ENCODE results near the gene TEX26.

TEX26 gene

DNA sequence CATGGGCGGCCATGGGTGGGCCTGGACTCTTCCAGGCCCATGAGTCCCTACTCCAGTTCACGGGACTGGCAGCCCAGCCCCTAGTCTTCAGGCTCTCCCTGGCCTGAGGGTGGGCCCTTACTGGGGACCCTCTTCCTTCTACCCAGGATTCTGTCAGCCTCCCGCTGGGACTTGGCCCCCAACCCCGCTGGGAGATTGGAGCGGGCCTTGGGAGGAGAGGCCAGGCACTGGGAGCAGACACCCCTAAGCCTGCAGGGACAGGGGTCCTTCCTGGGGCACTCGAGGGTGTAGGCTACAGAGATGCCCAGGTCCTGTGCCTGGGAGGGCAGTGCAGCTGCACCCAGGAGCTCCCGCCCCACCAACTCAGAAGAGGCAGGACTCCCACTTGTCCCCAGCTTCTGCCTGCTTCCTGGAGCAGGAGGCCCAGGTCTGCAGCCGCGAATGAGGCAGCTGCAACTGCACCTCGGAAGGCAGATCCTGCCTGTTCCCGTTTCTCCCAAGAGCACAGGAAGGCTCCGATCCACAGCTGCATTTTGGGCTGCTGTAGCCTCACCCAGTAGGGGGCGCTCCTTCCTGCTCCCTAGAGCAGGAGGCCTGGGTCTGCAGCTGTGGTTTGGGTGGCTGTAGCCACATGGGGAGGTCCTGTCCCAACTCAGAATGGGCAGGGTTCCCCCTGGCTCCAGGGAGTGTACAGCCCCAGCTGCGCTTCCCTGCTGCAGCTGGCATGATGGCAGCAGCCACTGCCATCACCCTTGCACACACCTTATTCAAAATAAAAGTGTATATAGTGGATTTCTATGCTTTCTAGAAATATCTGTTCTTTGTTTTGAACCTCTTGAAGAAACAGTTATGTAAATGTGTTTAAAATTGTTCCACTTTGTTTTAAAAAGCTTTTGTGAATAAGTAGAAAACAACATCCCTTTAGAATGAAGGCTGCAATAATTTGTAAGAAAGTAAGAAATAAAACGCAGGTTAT is 46.8 kb downstream of the TEX26 start:
- DNase-seq = peak; percentile 37

DNA sequence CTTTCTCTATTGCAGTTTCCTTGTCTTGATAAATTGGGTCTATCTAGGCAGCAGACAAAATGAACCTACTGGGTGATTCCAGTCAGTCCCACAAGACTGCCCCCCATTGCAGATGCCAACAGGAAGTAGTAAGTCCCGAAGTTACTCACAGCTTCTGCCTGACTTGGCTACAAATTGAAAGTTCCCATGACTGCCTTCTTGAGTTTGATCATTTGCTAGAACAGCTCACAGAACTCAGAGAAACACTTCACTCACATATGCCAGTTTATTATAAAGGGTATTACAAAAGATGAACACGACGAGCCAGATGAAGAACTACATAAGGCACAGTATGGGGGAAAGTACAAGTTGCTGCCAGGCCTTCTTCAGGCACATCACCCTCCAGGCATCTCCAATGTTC is 50.0 kb downstream of the TEX26 start:
- DNase-seq = no peak

DNA sequence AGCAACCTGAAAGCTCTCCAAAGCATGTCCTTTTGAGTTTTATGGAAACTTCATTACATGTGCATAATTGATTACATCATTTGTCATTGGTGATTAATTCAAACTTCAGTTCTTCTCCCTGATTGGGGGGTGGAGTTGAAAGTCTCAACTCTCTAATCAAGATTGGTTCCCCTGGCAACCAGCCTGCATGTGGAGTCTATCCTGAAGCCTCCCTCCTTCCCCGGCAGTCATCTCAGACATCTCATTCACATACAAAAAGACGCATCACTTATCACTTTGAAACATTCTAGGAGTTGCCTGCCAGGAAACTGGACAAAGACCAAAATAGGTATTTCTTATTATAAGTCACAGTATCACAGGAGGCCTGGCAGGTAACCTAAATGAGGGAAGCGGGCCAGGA is 50.5 kb downstream of the TEX26 start:
- no peak for DNase-seq

DNA sequence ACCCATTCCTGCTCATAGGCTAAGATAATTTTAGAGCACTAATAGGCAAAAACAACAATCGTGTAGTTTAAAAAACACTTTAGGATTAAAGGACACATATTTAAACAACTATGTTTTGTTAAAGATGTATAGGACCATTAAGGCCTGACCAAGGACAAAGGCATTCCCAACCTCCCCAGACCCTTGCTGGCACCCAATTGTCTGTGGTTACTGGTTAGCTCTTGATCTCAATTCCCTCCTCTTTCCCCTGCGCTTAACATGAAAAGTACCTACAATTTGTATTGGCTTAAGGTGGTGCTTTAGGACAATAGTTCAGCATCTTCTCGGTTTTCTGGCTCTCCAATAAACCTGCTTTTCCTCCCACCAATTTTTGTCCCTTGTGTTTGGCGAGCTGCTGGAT is 51.0 kb downstream of the TEX26 start:
- DNase-seq = no peak

DNA sequence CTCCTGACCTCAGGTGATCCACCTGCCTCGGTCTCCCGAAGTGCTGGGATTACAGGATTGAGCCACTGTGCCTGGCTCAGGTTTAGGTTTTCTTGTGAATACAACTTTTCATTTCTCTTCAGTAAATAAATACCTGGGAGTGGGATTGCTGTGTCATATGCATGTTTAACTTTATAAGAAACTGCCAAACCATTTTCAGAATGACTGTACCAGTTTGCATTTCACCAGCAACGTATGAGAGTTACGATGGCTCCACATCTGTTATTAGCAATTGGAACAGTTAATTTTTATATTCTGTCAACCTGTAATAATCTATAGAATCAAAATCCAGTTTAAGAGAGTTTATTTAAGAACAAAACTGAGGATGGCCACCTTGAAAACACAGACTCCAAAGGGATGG is 52.2 kb downstream of the TEX26 start:
- no peak for DNase-seq

DNA sequence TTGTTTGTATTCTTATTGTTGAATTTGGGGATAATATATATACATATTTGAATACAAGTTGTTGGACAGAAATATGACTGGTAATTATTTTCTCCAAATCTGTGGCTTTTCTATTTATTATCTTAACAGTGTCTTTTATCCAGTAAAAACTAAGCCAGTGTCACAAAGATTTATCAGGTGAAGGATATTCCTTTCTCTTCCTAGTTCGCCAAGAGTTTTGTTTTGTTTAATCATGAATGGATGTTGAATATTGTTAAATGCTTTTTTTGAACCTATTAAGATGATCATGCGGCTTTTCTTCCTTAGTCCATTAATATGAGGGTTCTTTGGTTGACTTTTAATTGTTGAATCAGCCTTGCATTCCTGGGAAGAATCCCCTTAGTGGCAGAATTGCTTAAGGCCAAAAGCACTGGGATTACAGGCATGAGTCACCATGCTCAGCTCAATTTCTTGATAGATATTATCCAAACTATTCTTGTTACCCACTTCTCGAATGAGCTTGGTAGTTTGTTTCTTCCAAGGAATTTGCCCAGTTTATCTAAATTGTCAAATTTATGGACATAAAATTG is 53.3 kb downstream of the TEX26 start:
- DNase-seq = no peak

DNA sequence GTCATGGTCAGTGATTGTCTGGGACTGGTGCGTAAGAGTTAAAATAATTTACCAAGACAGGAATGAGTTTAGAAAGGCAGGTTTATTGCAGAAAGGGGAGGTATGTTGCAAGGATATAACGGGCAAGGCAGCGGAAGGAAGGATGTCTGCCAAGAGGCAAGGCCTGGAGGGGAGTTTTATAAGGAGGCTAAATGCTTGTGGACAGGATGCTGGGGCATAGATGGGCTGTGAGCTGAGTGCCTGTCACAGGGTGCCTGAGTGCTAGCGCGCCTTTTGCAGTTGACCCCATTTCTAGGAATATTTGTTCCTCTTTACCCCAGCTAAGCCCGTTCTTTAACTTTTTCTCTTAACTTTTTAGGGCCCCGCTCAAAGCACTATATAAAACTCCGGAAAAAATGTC is 58.7 kb downstream of the TEX26 start:
- no peak for DNase-seq

DNA sequence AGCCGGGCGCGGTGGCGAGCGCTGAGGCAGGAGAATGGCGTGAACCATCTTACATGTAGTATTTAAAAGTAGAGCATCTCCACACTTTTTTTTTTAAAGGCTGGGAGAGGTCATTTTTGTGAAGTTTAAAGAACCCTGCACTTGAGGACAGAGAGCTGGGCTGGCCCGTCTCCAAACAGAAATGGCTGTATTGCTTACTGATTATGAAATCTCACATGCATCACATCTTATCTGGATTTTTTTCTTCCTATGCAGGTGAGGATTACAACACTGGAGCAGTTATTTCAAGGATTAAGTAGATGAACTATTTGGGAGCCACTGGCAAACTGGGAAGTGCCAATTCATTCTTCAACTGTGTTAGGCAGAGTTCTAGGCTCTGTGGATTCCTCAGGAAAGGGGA is 59.5 kb downstream of the TEX26 start:
- DNase-seq = no peak

DNA sequence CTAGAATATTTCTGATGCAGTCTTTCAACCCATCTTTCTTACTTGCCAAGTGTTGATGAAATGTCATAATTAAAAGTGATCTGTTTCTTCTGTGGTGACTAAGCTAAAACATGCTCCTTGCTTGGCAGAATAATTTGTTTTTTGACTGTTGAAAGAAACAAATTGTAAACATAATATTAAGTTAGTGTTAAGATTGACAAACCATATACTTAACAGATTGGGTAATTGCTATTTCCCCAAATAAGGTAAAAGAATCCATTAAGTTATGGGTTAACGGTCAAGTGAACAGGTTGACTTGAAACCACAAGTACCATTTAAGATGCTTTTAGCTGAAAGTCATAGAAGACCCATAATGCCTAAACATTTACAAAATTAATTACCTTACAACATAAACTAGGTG is 62.9 kb downstream of the TEX26 start:
- no peak for DNase-seq

DNA sequence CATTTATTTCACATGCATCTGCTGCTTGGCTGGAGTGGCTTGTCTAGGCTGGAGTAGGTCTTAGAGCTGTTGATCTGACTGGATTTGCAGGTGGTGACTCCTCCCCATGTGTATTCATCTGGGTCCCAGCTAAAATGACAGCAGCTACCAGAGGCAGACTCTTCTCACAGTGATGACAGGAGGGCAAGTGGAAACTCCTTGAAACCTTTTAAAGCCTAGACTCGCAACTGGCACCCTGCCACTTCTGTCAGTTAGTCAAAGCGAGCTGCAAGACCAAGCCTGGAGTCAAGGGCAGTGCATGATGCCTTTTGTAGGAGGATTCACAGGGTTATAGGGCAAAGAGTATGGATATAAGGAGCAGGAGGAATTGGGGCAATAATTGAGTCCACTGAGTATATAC is 65.2 kb downstream of the TEX26 start:
- DNase-seq = no peak

DNA sequence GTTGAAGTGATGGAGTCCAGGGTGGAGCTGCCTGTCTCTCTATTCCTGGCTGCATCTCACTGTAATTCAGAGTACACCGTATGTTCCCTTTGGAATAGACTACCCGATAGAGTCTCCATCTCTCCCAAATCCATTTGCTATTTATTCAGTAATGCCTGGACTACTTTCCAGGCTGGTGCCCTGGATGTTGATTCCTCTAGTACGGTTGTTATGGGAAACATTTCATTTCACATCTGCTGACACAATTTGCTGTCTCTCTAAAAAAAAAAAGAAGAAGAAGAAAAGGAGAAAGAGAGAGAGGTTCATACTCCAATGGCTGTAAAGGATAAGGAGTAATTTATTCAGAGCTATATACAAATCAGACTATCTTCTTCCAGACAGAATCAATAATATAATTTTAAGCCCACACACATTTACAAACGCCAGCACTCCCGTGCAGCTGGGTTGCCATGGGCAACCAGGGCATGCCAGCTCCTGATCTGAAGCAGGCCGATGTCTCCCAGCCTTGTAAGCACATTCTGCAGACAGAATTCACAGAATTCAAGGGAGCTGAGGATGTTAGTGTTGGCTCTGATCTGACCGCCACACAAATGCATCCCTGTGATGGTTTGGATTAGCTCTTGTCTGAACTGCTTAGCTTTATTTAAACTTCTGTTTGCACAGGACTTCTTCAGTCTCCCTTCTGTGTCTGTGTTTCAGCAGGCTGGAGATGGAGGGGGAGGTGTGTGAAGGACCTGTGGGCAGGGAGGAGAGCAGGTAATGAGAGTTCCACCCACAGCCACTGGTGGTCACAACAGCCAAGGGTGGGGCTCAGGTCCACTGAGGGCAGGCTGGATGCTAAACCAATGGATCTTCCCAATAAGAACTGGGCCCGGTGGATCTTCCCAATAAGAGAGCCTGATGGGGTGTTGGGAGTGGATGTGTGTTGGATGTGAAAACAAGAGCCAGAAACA is 66.0 kb downstream of the TEX26 start:
- DNase-seq = no peak

DNA sequence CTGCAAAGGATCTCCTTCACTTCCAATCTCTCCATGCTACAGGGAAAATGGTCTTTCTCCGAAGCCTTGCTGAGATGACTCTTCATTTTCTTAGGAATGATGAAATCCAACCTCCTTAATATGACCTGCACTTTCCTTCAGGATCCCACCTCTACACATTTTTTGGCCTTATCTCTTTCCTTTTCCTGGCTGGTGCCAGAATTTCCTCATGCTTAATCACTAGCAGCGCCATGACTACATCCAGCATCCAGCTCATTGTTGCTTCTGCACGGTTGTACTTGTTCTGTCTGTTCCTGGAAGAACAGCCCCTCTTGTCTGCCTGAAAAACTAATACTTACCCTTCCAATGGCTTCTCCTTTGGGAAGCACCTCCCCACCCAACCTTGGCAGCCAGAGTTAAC is 68.4 kb downstream of the TEX26 start:
- no peak for DNase-seq

DNA sequence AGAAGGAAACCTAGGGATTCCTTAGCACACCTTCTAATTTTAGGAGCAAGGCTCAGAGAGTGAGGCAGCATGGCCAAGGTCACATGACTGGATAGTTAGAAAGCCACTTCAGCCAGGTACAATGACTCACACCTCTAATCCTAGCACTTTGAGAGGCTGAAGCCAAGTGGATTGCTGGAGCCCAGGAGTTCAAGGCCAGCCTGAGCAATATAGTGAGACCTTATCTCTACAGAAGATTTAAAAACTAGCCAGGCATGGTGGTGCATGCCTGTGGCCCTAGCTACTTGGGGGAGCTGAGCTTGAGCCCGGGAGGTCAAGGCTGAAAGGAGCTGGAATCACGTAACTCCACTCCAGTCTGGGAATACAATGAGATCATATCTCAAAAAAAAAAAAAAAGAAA is 69.2 kb downstream of the TEX26 start:
- no peak for DNase-seq

DNA sequence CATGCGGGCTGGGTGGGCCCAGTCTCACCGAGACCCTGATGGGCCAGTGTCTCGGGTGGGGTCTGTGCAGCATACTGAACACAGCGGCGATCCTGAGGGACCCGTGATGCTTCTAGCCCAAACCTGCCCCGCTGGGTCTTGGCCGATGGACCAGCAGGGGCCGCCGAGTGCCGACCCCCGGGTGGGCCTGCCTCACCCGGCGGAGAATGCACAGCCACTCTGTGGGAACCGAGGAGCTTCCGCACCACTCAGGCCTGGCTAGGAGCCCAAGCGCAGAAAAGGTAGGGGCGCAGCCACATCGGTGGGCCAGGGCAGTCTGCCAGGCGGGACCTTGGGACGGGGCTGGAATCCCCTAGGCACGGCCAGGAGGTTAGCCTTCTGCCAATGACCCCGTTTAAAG is 72.6 kb downstream of the TEX26 start:
- DNase-seq = no peak

DNA sequence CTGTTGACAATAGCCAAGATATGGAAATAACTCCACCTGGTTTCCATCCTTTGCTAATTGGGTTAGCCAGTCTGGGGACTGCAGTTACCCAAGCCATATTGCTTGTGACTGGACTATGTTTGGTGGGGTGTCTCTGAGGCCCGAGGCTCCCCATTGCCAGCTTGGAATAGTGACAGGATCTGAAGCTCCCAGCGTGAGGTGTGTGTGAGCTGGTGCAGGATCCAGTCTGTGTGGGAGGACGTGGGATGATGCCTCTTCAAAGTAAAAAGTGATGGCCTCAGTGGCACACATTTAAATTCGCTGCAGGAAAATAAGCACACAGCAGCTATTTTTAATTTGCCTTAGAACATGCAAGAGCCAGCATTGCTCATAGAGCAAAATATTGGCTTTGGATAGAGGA is 75.0 kb downstream of the TEX26 start:
- DNase-seq = no peak

DNA sequence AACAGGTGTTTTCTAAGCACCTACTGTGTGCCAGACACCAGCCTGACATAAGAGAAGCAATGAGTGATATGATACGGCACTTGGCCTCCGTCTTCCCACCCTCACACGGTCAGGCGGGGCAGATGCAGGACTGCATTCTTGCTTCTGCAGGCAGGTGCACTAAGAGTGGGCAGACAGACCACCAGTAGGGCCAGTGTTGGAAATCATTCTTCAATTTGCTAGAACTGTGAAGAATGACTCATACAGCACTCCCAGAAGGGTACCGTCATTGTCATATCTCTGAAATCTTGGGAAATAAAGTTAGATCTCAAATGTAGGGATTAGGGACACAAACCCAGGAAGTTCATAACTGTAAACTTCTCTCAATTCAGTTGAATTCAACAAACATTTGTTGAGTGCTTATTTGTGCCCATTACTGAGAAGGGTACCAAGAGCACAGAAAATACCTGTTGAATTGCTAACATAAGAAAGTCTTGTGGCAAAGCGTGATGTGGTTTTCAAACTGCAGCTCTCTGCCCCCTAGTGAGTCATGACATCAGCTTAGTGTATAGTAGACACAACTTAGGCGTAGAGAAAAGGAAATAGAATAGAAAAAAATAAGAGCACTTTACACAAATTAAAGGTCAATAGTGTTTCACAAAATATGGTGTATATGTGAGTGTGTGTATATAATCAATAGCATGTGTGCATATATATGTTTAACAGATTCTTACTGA is 76.1 kb downstream of the TEX26 start:
- DNase-seq = no peak

DNA sequence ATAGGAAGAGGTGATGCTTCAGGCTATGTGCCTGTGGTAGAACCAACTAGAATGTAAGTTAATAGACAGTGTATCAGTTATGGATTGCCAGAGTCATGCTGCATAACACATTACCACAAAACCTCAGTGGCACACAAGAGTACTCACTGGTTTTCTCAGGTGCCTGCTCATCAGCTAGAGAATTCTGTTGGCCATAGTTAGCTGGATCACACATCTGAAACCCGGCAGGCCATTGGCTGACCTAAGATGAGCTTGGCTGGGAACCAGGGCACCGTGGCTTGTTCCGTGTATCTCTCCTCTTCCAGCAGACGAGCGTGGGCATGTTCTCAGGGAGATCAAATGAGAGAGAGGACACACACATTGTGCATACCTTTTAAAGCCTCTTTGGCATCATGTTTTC is 76.7 kb downstream of the TEX26 start:
- DNase-seq = no peak

DNA sequence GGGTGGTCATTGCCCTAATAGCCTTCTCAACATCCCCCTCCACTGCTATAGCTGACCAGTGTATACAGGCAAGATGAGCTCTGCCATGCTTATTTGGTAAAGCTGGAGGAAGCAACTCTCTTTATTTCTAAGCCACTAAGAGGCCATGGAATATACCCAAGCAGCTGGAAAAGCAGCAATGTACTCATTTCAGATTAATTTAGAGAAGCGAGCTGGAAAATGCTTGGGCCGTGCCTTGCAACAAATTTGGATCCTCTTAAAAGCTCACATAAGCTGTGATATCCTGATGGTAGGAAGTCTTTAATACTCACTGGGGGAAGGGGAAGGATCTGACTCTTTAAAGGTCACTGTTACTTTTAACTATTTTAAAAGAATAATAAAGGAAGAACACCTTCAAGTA is 77.8 kb downstream of the TEX26 start:
- DNase-seq = no peak

DNA sequence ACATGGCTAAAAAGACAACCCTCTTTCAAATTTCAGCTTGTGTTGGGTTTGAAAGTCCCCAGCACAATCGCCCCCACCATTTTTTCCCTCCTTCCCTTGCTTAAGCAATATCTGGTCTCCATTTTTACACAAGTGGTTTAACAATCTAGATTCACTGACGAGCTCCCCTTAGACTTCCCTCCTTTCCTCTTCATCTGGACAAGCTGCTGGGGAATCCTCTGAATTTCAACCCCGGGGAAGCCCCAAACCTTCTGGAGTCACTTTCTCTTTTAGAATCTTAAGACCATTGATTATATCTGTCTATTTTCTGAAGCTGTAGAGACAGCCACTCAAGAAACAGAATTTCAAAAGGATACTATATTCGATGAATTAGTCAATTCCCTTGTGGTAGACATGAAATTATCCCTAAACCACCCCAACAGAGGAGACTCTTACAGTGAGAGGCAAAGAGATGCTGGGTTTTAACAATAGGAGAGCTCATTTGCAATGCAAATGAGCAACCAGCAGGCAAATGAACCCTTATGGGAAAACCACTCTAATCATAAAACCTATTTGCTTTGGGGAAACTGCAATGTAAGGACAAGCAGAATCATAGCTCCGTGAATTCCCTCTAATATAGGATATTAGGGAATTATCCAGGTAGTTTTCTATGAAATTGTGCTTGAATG is 78.9 kb downstream of the TEX26 start:
- DNase-seq = no peak

DNA sequence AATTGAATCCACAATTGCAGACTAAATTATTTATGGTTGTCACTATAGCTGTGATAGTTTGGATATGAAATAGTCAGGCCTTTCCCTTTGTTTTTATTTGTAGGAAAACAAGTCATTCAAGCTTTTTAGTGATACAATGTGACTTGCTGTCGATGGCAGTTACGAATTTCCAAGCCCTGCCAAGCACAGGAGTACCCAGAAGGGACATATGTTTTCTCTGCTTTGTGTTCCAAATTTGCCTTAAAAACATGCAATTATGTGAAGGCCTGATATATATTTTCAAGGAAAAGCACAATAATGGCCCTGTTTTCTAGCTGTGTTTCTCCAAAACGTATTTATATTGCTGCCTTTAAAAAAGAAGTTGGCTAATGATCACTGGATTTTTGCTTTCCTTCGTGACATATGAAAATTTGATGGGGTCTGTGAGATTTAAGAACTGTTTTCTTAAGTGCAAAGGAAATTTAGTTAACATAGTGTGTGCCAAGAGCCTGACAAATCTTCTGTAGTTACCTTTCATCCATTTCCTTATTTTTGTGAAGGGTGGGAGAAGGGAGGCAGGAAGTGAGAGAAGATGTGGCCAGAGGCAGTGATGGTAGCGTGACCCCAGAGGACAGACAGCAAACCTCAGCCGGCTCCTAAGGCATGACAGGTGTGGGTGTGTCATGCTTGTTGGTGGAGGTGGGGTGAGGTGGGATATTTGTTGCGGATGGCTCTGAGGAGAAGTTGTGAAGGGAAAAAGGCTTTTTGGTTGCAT is 79.6 kb downstream of the TEX26 start:
- no peak for DNase-seq

DNA sequence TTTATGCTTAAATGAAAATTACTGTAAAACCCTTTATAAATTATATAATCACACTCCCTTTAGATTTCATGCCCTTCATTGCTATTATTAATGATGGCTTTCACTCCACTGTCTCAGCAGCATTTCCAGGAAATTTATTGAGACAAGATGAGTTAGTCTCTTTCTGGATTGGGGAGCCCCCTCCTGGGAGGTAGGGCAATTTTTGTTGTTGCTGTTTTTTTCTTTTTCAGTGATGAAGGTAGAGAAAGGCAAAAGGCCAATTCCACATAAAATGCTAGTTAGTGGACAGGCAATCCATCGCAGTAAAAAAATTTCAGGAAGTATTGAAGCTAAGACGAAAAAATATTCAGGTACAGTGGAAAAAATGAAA is 80.2 kb downstream of the TEX26 start:
- DNase-seq = no peak

DNA sequence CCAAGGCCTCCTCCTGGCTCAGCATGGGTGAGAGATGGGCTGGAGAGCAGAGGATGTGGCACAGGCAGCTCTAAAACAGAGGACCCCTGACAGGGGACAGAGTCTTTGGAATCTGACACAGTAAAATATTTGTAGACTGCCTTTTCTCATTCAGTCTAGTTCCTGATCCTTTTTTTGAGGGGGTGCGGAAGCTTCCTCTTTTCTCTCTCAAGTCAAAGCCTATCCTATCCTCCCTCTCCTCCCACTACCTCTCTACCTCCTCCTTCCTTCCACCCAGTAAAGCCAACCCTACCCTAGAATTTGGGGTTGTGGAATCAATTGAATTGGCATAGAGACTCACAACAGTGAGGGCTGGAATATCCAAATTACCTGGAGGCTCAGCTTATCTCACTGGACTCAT is 82.0 kb downstream of the TEX26 start:
- DNase-seq = no peak

Measured in stimulated activated CD4-positive, alpha-beta T cell treated with anti-CD3 and anti-CD28 coated beads, Interleukin-1b, Interleukin-23, amount 100 ng/mL, for 48 hours (primary cell).